Measurements from ENCODE around the gene CRPPA.
"Not testable (repeated sequence)": the region's sequence is repeated elsewhere in the genome, so short reads cannot be mapped to it uniquely, and the experiment has no call there.

Gene CRPPA

DNA sequence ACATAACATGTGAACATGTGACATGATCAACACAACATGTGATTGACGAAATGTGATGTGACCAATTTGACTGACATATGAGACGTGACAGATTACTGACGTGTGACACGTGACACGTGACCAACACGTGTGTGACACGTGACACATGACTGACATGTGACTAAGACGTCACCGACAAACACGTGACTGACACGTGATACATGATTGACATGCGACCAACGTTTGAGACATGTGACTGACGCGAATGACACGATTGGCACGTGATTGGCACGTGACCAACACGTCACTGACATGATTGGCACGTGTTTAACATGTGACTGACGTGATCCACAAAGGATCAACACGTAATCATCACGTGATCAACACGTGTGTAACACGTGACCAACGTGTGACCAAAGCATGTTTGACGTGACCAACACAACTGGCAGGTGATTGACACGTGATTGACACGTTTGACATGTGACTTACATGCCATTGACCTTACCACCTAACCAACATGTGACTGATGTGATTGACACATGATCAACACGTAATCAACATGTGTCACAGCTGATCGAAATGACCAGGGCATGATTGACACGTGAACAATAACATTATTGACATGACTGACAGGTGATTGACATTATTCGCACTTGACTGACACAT lies 23.7 kb downstream of the CRPPA start:
- no peak for DNase-seq (ENCODE audit: low spot score)

DNA sequence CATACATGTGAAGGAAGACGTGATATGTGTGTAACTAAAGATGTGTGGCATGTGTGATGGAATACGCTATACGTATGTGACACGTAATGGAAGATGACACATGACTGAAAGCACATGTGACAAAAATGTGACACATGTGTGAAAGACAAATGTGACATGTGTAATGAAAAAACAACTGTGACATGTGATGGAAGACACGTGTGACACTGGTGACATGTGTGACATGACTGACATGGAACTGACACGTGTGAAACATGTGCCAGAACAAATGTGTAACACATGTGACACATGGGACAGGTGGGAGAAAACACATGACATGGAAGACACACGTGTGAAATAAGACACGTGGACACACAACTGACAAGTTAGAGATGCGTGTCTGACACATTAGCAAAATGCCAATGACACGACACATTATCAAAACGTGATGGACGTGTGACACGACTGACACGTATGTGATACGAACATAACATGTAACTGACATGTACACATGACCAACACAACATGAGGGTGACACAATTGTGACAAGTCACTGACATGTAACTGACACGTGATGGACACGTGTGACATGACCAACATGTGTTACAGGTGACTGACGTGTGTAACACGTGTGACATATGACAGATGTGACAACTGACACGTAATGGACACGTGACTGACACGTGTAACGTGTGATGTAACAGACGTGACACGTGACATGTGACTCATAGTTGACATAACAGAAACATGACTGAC lies 24.4 kb downstream of the CRPPA start:
- no peak for DNase-seq (ENCODE audit: low spot score)

DNA sequence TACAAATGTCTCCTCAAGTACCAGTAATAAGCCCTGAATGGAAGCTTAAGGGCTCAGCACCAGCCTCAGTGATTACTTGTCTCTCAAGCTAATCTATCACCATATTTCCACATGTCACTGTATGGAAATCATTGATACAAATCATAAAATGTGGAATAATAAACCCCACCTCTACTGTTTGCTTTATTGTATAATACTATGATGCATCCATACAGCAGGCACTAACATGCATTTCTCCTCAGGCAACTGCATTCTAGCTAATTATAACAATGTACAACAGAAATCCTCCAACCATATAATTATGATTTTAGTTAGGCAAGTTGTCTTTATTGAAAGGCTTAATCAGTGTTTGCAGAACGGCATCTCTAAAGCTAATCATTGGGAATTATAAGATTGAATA lies 26.2 kb downstream of the CRPPA start:
- no peak for DNase-seq (ENCODE audit: low spot score)

DNA sequence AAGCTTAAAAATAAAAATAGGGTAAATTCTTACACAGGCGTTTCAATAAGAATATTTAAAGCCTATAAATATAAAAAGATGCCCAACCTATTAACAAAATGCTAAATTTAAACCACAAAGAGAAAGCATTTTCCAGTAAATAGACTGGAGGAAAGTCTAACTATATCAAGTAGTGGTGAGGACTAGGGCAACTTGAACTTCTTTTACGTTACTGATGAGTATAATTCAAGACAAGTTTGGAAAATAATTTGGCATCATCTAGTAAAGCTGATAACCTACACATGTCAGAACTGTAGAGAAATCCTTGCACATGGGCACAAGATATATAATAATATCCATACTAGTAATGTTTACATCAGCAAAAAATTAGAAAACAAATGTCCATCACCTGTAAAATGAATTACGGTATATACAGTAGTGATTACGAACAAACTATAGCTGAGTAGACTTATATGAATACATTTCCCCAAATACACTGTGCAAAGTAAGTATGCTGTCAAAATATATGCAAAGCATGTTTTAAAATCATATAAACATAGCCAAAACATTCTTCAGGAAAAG lies 27.4 kb downstream of the CRPPA start:
- DNase-seq (ENCODE audit: low spot score), result no peak

DNA sequence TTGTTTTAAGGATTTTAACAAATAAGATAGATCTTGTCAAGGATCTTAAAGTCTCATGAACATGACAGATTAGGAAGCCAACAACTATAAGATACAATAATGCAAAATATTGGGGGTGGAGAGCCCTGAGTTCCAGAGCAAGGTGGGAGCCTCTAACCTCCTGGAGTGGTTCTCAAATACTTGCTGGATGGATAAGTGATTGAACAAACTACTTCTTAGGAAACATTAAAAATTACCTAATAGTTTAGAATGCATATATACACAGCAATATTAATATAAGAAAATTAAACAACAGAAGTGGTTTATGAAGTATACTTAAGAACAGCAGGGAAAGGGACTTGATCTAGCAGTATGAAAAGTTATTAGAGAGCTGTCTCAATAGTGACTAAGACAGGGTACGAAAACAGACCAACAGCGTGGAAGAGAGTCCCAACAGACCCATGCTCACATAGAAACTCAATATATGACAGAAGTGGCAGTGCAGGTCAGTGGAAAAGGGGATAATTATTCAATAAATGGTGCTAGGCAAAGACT lies 28.3 kb downstream of the CRPPA start:
- no peak for DNase-seq (ENCODE audit: low spot score)

DNA sequence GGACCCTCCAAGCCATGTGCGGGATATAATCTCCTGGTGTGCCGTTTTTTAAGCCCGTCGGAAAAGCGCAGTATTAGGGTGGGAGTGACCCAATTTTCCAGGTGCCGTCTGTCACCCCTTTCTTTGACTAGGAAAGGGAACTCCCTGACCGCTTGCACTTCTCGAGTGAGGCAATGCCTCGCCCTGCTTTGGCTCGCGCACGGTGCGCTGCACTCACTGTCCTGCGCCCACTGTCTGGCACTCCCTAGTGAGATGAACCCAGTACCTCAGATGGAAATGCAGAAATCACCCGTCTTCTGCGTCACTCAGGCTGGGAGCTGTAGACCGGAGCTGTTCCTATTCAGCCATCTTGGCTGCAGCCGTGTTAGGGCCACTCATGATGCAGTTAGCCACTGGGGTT lies 37.6 kb downstream of the CRPPA start:
- DNase-seq (ENCODE audit: low spot score), result not testable (repeated sequence)

DNA sequence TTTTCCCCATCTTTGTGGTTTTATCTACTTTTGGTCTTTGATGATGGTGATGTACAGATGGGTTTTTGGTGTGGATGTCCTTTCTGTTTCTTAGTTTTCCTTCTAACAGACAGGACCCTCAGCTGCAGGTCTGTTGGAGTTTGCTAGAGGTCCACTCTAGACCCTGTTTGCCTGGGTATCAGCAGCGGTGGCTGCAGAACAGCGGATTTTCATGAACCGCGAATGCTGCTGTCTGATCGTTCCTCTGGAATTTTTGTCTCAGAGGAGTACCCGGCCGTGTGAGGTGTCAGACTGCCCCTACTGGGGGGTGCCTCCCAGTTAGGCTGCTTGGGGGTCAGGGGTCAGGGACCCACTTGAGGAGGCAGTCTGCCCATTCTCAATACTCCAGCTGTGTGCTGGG lies 38.2 kb downstream of the CRPPA start:
- DNase-seq (ENCODE audit: low spot score), result not testable (repeated sequence)

Measured in AG20443 (cell line).